DOHH2 (cell line): Measurements from ENCODE around the gene COPS8.

ENCODE experiments used
- EZH2phosphoT487 ChIP-seq: fragments of 200-600 bp; sonication (generic); IDR thresholded peaks from 2 replicates; pipeline ENCODE4 v1.6.1; 2017; ENCODE audit warnings: borderline replicate concordance, mild to moderate bottlenecking, antibody characterized with exemption, low read length, moderate library complexity, mixed read lengths
- TF ChIP-seq, protein P1 (sequence below): fragments of 200-600 bp; sonication (generic); IDR thresholded peaks from one replicate; pipeline ENCODE4 v1.5.1; 2014; ENCODE audit warnings: antibody characterized with exemption, mild to moderate bottlenecking, low read depth, low read length; ENCODE audit not compliant: poor library complexity, severe bottlenecking

GRCh38 chr2:237116431-237116830 is 30.7 kb downstream of the COPS8 start:
- TF ChIP-seq, protein P1, sequence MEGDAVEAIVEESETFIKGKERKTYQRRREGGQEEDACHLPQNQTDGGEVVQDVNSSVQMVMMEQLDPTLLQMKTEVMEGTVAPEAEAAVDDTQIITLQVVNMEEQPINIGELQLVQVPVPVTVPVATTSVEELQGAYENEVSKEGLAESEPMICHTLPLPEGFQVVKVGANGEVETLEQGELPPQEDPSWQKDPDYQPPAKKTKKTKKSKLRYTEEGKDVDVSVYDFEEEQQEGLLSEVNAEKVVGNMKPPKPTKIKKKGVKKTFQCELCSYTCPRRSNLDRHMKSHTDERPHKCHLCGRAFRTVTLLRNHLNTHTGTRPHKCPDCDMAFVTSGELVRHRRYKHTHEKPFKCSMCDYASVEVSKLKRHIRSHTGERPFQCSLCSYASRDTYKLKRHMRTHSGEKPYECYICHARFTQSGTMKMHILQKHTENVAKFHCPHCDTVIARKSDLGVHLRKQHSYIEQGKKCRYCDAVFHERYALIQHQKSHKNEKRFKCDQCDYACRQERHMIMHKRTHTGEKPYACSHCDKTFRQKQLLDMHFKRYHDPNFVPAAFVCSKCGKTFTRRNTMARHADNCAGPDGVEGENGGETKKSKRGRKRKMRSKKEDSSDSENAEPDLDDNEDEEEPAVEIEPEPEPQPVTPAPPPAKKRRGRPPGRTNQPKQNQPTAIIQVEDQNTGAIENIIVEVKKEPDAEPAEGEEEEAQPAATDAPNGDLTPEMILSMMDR, result no peak
- no peak for TF ChIP-seq EZH2phosphoT487
